Ureter (tissue), 1 donor: ENCODE measurements around the gene BUD23. TPM values are rescaled to one million over a fixed set of nuclear protein-coding genes. Genes with fewer than 3 reads are reported as not detected.
"Not testable (repeated sequence)": the region's sequence is repeated elsewhere in the genome, so short reads cannot be mapped to it uniquely, and the experiment has no call there.

ENCODE experiments used
- DNase-seq: peaks from one replicate; pipeline ENCODE4 v3.0.0-alpha.2; 2020; ENCODE audit warnings: low spot score
- total RNA-seq: library from RNA; stranded (reverse); gene quantifications from one replicate; pipeline ENCODE4 v1.2.4, GENCODE V29; 2023
- donor health status: DM: yes; HTN: yes; CAD: no.

The BUD23 gene
- total RNA-seq, 1 donor from 2014 or later, result 69.6 TPM

DNA sequence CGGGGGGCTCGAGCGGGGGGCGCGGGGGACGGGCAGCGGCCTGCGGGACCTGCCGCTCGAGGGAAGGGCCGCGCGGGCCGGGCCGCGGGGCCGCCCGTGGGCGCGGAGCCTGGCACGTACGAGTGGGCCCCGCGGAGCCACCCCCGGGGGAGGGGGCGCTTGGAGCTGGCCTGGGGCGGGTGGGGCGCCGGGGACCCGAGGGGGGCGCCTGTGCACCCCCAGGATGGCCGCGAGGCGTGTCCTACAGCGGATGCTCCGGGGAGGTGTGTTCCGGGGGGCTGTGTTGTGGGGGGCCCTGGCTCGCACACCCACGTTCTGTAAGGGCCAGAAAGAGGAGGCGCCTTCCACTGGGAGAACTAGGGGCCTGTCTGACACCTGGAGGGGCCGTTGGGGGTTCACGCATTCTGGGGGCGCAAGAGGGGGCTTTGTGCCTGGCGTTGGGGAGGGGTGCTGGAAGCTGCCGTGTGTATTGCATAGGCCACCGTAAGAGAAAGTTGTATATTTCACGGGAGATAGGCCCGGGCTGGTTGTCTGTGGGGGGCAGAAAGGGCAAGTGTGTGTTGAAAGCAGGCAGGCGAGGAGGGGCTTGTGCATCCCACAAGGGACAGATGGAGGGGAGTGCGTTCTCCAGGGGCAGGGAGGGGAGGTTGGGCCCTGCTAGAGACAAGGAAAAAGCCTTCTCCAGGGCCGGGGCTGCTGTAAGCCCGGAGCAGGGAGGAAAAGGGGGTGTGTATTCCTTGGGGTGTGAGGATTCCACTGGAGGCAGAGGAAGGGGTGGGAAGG, 15.1 kb upstream of the BUD23 start:
- no peak for DNase-seq

DNA sequence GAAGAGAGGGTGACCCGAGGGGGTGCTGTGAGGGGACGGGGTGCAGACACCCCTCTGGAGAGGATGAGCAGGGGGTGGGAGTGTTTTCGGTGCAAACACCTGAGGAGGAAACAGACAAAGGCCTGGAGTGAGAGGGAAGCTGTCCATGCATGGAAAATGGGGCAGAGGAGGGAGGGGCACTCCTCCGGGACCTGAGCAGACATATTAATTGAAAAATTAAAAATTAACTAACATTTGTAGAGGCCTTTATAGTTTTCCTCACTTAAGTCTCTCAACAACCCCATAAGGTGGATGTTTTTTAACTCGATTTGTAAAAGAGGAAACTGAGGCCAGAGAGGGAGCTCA, 14.5 kb upstream of the BUD23 start:
- no peak for DNase-seq

DNA sequence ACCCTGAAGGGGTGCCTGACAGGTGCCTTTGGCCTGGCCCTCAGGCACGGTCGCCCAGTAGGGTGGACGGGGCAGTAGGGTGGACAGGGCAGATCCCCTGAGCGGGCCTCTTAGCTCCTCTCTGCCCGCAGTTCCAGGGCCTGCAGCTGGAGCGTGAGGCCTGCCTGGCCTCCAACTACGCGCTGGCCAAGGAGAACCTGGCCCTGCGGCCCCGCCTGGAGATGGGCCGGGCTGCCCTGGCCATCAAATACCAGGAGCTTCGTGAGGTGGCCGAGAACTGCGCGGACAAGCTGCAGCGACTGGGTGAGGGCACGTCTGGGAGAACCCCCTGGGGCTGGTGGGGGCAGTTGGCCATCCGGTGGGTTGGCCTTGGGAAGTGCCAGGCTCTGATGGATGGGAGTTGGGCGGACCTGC, 14.1 kb upstream of the BUD23 start:
- DNase-seq, result no peak

DNA sequence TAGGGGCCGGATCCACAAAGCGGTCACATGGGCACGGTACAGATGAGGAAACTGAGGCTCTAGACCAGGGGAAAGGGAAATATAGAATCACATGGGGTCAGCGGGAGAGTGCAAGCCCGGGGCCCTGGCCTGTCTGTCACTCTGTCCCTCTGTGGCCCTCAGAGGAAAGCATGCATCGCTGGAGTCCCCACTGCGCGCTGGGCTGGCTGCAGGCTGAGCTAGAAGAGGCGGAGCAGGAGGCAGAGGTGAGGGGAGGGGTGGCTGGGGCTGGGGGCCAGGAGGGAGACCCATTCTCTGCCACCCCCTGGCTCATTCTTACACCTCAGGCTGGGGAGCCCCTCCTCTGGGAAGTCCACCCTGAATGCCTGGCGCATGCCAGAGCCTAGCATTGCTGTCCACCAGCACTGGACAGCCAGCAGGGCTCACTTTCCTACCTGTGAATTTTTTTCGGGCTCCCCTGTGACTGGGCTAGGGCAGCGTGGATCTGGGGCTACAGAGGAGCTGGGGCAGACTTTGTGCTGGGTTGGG, 13.5 kb upstream of the BUD23 start:
- no peak for DNase-seq

DNA sequence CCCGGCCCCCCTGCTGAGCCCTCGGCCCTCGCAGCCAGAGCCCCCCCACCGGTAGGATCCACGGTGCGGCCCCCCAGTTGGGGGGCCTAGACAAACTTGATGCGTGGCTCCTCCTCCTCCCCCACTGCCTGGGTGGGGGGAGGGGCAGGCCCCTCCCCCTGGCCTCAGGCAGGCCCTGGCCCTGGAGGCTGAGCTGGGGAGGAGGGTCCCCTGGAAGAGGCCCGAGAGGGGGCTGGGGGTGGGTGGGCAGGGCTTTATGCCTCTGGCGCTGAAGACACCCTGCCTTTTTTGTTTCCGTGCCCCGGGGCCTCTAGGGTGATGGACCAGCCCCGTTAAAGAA, 12.1 kb upstream of the BUD23 start:
- DNase-seq, result no peak

DNA sequence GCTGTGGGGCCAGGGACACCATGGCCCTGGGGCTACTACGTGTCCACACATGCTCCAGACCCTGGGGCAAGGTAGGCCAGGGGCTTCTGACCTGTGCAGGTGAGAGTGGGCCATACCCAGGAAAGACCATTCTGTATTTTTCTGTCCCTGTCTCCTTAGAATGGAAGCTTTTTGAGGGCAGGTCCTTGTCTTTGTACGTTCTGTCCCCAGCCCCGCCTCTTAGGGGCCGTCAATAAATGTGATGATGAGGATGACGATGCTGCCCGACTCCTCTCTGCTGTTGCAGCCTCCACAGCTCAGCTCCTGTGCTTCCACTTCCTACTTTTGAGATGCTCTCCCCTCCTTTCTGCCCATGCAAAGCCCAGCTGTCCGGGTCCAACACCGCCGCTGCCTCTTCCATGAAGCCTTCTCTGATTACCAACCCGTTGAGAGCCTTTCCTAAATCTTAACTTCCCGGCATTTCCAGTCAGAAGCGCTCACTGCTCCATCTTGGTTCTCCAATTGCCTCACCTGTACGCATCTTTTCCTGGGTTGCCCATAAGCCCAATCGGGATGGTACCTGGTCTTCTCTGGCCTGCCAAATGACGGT, 11.4 kb upstream of the BUD23 start:
- DNase-seq, result no peak

DNA sequence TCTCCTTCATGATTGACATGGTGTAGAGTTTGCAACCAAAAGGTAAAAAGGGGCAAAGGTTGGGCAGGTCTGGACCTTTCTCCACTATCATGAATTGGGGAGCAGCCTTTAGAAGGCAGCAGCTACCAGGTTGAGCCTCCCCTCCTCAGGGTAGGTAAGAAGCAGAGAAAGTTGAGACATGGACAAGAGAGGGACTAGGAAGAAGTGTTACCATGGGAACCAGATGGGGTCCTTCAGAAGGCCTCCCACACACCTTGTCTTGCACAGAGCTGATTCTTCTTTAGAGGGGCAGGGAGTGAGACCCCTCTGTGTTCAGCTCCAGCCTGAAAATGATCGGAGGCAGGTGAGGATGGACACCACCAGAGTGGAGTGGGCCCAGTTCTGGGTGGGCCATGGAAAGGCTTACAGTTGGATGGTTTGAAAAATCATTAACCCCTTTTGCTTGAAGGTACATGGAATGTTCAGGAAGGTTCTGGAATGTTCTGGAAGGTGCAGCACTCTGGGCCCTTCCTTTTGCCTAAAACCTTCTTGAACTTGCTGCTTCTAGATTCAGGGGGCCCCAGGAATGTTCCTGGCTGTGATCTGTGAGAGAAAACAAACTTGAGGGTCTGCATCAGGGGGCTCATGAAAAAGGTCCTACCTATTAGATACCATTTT, 8.8 kb upstream of the BUD23 start:
- no peak for DNase-seq

DNA sequence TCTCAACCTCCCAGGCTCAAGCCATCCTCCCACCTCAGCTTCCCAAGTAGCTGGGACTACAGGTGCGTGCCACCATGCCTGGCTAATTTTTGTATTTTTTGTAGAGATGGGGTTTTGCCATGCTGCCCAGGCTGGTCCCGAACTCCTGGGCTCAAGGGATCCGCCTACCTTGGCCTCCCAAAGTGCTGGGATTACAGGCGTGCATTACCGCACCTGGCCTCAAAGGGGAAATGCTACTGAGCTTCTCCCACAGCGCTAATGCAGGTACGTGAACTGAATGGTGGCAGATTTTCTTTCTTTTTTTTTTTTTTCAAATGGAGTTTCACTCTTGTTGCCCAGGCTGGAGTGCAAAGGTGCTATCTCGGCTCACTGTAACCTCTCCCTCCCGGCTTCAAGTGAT, 7.3 kb upstream of the BUD23 start:
- DNase-seq, result not testable (repeated sequence)

DNA sequence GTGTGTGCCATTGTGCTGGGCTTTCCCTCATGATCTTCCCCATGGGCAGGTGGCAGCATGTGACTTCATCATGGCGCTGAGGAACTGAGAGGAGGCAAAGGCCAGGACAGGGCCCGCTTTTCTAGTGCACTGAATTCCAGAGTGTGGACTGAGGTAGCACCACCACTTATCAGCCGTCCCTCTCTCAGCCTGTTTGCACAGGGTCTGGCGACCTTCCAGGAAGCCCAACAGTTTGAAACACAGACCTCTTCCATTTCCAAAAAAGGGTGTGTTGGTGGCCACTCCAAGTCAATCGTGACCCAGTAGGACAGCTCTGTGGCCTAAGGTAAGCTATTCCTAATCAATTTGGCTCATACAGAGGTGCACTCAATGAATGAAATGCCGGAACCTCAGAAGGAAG, 4.5 kb upstream of the BUD23 start:
- no peak for DNase-seq

DNA sequence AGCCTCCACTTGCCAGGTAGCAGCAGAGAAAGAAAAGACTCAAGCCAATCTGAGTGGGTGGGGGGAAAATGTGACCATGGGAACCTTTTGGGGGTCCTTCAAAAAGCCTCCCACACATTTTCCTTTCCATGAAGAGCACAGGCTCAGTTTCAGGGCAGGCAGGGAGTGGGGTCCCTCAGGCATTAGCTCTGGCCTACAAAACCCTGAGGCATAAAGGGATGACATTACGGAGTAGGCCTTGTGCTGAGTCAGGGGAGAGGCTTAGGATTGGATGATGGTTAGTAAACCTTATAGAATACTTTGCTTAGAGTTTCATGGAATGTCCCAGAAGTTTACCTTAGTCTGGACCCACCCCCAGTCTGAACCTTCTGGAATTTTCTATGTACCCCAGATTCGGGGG, 3.7 kb upstream of the BUD23 start:
- DNase-seq, result no peak

DNA sequence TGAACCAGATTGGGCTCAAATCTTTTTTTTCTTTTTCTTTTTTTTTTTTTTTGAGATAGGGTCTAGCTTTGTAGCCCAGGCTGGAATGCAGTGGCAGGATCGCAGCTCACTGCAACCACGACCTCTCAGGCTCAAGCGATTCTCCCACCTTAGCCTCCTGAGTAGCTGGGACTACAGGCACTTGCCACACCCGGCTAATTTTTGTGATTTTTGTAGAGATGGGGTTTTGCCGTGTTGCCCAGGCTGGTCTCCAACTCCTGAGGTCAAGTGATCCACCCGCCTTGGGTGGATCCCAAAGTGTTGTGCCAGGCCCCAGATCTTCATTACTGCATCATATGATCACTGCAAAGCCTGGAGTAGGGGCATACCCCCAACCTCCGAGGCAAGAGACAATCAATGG, 2.9 kb upstream of the BUD23 start:
- DNase-seq, result no peak

DNA sequence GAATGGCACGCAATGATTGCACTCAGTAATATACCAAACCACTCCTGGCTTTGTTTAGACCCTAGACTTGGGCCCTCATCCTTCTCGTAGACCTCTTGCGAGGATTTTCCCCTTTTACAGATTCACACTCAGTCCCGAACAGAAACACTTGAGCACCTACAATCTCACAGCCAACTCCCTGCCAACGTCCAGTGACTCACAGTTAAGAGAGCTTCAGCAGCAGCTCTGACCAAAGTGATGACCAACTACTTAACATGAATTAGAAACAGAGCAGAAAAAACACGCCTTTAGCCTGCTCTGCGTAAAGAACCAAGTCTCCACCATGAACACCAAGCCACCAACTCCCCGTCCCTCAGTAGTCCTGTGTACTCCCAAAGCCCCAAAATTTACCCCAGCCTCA, 2.4 kb upstream of the BUD23 start:
- no peak for DNase-seq

DNA sequence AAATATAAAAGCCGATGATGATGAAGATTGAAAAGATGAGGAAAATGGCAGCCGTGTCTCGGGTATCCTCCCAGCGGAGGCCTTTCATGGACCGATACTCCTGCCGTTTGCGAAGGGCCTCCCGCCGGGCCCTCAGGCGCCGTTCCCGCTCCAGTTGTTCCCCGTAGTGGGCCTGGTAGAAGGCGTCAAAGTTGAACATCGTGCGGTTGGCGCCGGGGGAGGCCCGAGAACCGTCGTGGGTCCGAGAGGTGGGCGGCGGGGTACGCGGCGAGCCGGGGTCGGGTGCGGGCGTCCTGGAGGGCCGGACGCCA, 697 bp upstream of the BUD23 start:
- no peak for DNase-seq

DNA sequence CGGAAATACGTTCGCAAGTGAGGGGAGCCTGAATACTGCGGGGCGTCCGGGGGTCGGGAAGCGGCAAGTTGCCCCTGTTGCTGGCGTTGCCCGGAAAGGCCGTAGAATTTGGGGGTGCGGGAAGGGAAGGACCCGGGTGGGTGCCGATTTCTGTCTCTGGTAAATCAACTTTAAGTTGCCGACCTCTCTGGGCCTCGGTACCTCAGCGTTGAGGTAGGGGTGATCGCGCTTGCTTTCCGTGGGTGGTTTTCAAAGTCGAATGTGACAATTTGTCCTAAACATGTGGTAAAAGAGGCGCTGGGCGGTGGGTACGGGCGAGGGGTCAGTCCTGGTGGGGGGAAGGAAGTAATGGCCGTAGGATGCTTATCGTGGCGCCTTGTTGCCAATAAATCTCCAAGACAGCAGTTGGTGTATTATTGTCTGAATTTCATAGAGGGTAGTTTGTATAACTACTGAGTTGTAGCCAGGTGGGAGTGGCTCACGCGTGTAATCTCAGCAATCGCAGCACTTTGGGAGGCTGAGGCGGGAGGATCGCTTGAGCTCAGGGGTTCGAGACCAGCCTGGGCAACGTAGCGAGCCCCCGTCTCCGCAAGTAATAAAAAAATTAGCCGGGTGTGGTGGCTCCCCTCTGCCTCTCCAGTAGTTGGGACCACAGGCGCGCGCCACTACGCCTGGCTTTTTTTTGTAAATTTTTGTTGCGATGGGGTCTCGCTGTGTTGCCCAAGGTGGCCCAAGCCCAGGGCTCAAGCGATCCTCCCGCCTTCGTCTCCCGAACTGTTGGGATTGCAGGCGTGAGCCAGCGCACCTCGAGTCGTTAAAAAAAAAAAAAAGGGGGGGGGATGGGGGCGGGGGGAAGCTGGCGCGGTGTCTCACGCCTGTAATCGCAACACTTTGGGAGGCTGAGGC, 644 bp downstream of the BUD23 start:
- DNase-seq, result no peak

DNA sequence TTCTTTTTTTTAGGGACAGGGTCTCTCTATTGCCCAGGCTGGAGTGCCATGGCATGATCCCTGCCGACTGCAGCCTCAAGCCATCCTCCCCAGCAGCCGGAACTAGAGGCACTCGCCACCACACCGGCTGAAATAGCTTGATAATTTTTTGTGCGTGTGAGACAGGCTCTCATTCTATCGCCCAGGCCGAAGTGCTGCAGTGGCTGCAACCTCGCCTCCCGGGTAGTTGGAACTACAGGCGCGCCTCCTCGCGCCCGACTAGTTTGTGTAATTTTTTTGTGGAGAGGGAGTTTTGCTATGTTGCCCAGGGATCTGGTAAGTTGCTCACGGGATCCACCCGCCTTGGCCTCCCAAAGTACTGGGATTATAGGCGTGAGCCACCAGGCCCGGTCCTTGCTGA, 1.9 kb downstream of the BUD23 start:
- no peak for DNase-seq

DNA sequence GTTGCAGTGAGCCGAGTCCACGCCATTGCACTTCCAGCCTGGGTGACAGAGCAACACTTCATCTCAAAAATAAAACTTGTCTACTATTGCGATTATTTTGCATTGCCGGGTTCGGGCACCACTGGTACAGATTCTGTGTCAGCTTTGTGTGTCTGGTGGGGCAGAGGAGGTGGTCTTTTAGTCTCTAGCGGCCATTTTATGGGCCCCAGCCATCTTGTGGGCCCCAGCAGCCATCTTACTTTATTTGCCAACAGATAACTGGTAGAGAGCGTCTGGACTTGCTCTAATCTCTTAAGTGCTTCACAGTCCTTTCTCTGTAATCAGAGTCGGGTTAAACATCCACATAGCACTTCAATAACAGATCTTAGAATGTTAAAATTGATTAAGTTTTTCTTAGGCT, 4.9 kb downstream of the BUD23 start:
- no peak for DNase-seq

DNA sequence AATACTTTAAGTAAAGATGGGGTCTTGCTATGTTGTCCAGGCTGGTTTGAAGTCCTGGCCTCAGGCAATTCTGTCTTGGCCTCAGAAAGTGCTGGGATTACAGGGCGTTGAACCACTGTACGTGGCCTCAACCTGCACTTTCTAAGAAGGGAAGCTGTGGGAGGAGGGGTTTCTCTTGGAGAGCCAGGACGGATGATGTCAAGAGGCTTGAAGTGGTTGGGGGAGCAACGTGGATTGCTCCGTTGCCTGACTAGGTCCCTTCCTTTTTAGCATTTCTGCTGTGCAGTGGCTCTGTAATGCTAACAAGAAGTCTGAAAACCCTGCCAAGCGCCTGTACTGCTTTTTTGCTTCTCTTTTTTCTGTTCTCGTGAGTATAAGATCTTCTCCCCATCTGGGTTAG, 7.2 kb downstream of the BUD23 start:
- no peak for DNase-seq

DNA sequence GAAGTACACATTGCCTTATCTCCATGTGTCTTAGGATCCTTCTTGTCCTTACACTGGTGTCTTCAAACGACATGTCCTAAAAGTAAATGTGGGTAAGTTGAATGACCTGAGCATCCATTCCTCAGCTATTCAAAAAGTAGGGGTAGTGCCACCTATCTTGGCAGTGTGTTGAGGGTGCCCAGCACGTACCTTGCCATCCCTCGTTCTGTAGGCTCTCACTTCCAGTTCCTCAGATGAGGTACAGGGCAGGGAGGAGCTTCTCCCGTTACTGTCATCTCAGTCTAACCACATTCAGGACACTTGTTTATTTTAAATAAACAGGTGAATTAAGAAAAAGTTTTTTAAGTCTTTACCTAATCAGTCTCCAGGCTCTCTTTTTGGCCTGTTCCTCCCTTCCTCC, 13.0 kb downstream of the BUD23 start:
- DNase-seq, result no peak

DNA sequence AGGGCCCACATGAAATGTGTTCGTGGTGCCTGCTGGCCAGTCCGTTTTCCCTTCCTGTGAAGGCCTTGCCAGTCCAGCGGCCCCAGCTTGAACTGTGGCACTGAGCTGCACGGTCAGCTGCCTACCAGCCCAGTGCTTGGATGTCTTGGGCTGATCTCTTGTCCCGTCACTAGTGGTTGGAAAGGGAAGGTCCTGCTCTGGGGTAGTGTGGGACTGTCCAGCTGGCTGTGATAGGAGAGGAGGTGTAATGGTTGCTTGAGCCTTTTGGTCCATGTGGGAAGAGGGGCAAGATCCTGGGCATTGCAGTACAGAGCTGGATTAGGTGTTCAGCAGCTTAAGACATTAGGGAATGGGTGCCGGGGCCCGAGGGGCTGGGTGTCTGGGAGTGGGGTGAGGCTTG, 15.0 kb downstream of the BUD23 start:
- DNase-seq, result no peak

DNA sequence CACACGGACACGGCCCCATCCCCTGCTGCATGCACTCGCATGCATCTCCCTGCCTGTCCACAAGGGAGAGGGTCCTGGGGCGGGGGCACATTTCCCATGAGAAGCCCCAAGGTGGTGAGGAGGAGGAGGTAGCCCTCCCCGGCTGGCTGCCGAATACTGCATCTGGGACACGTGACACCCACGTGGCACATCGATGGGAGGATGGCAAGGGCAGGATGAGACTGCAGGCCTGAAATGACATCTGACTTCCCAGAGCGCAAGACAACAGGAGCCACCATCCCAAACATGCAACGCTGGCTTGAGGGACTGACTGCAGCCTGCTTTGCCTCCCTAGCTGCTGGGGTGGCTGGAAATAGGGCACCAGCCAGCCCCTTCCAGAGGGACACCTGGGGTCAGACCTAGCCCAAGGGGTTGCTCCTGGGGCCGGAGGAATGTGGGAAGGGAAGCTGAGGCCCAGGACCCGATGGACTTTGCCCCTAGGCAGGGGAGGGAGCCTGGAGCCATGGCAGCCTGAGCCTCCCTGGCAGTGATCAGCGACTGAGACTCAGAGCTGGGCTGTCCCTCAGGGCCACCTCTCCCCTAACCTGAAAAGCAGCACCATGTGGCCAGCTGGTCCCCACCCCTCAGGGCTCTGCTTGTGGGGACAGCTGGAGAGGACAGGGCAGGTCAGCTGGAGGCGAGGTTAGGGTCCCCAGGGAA, 16.1 kb downstream of the BUD23 start:
- DNase-seq, result no peak

DNA sequence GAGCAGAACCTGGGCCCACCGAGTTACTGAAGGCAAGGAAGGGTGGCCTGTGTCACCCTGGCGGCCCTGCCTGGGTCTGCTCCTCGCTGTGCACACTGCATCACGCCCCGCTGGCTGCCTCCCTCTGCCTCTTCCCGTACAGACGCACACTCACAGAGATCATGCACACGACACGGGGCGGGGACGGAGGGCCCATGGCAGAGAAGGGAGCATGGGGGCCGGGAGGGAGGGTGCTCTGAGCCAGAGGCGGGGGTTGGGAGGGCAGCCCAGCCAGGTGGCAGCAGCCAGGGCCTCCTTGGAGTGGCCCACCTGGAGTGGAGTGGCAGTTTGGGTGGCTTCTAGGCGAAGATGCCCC, 16.6 kb downstream of the BUD23 start:
- no peak for DNase-seq

DNA sequence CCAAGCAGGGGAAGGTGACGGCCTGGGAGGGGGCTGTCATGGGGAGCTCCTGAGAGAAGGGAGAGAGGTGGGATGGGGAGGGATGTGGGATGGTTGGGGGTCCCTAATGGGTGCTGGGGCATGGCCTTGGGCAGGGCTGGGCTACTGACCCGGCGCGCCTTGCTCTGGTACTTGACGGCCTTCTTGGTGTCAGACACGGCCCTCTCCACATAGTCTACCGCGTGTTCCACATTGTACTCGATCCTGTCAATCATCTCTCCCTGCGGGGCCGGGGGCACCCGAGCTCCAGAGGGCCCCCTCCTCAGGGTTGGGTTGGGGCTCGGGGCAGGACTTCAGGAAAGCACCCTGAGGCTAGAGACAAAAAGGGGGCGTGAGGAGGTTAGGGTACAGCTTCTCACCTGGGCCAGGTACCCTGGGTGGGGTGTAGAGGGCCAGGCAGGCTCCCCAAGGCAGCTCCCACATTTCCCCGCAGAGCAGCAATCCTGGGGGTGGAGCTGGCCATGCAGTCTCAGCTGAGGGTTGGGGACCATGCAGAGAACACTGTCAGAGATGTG, 17.3 kb downstream of the BUD23 start:
- no peak for DNase-seq
